ENCODE data around the gene NUDT1. TPM values are rescaled to one million over a fixed set of nuclear protein-coding genes. Genes with fewer than 3 reads are reported as not detected.

Gene NUDT1
- total and polyA plus RNA-seq, 7 experiments from 2014 or later, result 14.0 to 77.7 (median 22.7) TPM

- no peaks in the 10 kb centered on the region for H3K27me3 ChIP-seq (ENCODE audit: control insufficient read depth in 2 of 2, insufficient read depth in 2 of 2, low read length in 2 of 2)
- no peak for DNase-seq
- peaks cover 4 to 27% (median 7%) of the 10 kb centered on the region in 5 donors for H3K36me3 Mint-ChIP-seq
- H3K4me1 ChIP-seq (ENCODE audit: control insufficient read depth in 2 of 2, insufficient read depth in 2 of 2, low read length in 2 of 2), result peaks cover 13 to 27% of the 10 kb centered on the region in 2 donors
- H3K9me3 ChIP-seq (ENCODE audit: control insufficient read depth in 2 of 3, low read length in 3 of 3), result no peaks in the 10 kb centered on the region
- POLR2A ChIA-PET, result interaction anchor here (1.2 kb wide), 1 partner anchor 11 kb away, joined by 3 read pairs; no protein-coding TSS in a partner anchor
- H3K4me3 Mint-ChIP-seq, result peak overlapping the region in 1 of 10 donors; percentile 34
- H3K4me3 ChIP-seq (ENCODE audit: low read length), result no peak overlapping the region
- H3K36me3 ChIP-seq (ENCODE audit: control insufficient read depth in 2 of 3, insufficient read depth in 3 of 3, low read length in 3 of 3), result peaks cover 0 to 63% (median 0%) of the 10 kb centered on the region in 3 experiments
- H3K4me1 Mint-ChIP-seq, result peaks cover 16 to 46% (median 32%) of the 10 kb centered on the region in 7 donors
- peak overlapping the region in 1 of 9 donors; percentile 13 for H3K27ac Mint-ChIP-seq
- intact Hi-C loops (cut with micrococcal nuclease), result no loop called here
- H3K27me3 Mint-ChIP-seq, result no peaks in the 10 kb centered on the region
- ATAC-seq, result no peak
- CTCF ChIA-PET, result interaction anchor here (0.7 kb wide), 1 partner anchor 363 kb away, joined by 3 read pairs; no protein-coding TSS in a partner anchor
- peaks cover 0 to 2% (median 0%) of the 10 kb centered on the region in 11 donors for H3K9me3 Mint-ChIP-seq
- H3K27ac ChIP-seq (ENCODE audit: low read depth, low read length), result no peak overlapping the region
Observed at GRCh38 chr7:2228921-2229320, 13.1 kb upstream of the NUDT1 start.

- DNase-seq, result no peak
Observed at GRCh38 chr7:2229467-2229866, 12.6 kb upstream of the NUDT1 start.

GRCh38 chr7:2230226-2230625 is 11.8 kb upstream of the NUDT1 start:
- Histone ChIP-seq H3K27ac (ENCODE audit: low read depth, low read length) (no peak overlapping the region), H3K27me3 (ENCODE audit: control insufficient read depth in 2 of 2, insufficient read depth in 2 of 2, low read length in 2 of 2) (no peaks in the 10 kb centered on the region), H3K9me3 (ENCODE audit: control insufficient read depth in 2 of 3, low read length in 3 of 3) (no peaks in the 10 kb centered on the region), H3K4me1 (ENCODE audit: control insufficient read depth in 2 of 2, insufficient read depth in 2 of 2, low read length in 2 of 2) (peaks cover 13 to 27% of the 10 kb centered on the region in 2 donors), H3K36me3 (ENCODE audit: control insufficient read depth in 2 of 3, insufficient read depth in 3 of 3, low read length in 3 of 3) (peaks cover 0 to 58% (median 0%) of the 10 kb centered on the region in 3 experiments), H3K4me3 (ENCODE audit: low read length) (no peak overlapping the region)
- H3K27me3 Mint-ChIP-seq, result no peaks in the 10 kb centered on the region
- H3K9me3 Mint-ChIP-seq, result peaks cover 0 to 2% (median 0%) of the 10 kb centered on the region in 11 donors
- DNase-seq, result no peak
- H3K4me1 Mint-ChIP-seq, result peaks cover 16 to 59% (median 35%) of the 10 kb centered on the region in 7 donors
- peak overlapping the region in 8 of 10 donors; percentile 9 to 95 (median 50) for H3K4me3 Mint-ChIP-seq
- intact Hi-C loops (cut with micrococcal nuclease), result loop anchor here in 1 of 2 donors (5.0 to 10.0 kb wide), 5 partner anchors 177 to 1185 kb away; partner anchors contain the start of genes BRAT1, GPR146, IQCE and PSMG3
- ChIA-PET POLR2A (interaction anchor here (1.4 to 2.8 kb wide), 2 partner anchors 11 to 31 kb away, joined by 4 to 12 read pairs; partner anchors contain the start of genes MRM2 and NUDT1), CTCF (no interaction called here)
- no peak overlapping the region for H3K27ac Mint-ChIP-seq
- no peak for ATAC-seq
- peaks cover 0 to 27% (median 6%) of the 10 kb centered on the region in 5 donors for H3K36me3 Mint-ChIP-seq

More at GRCh38 chr7:2229467-2229866, 12.6 kb upstream of the NUDT1 start:
- Histone ChIP-seq H3K27me3 (ENCODE audit: control insufficient read depth in 2 of 2, insufficient read depth in 2 of 2, low read length in 2 of 2) (no peaks in the 10 kb centered on the region), H3K36me3 (ENCODE audit: control insufficient read depth in 2 of 3, insufficient read depth in 3 of 3, low read length in 3 of 3) (peaks cover 0 to 58% (median 0%) of the 10 kb centered on the region in 3 experiments), H3K9me3 (ENCODE audit: control insufficient read depth in 2 of 3, low read length in 3 of 3) (no peaks in the 10 kb centered on the region), H3K4me3 (ENCODE audit: low read length) (no peak overlapping the region), H3K4me1 (ENCODE audit: control insufficient read depth in 2 of 2, insufficient read depth in 2 of 2, low read length in 2 of 2) (peaks cover 13 to 27% of the 10 kb centered on the region in 2 donors), H3K27ac (ENCODE audit: low read depth, low read length) (no peak overlapping the region)
- Mint-ChIP-seq H3K27me3 (no peaks in the 10 kb centered on the region), H3K4me3 (peak overlapping the region in 4 of 10 donors; percentile 21 to 95 (median 56)), H3K27ac (peak overlapping the region in 1 of 9 donors; percentile 51), H3K4me1 (peaks cover 16 to 51% (median 28%) of the 10 kb centered on the region in 7 donors), H3K9me3 (peaks cover 0 to 2% (median 0%) of the 10 kb centered on the region in 11 donors), H3K36me3 (peaks cover 0 to 23% (median 4%) of the 10 kb centered on the region in 5 donors)
- ATAC-seq, result no peak
- ChIA-PET CTCF (no interaction called here), POLR2A (no interaction called here)
- intact Hi-C loops (cut with micrococcal nuclease), result no loop called here

GRCh38 chr7:2230882-2231281 is 11.1 kb upstream of the NUDT1 start:
- H3K27ac ChIP-seq (ENCODE audit: low read depth, low read length), result no peak overlapping the region
- ATAC-seq (no peak), DNase-seq (no peak)
- H3K4me1 ChIP-seq (ENCODE audit: control insufficient read depth in 2 of 2, insufficient read depth in 2 of 2, low read length in 2 of 2), result peaks cover 13 to 27% of the 10 kb centered on the region in 2 donors
- intact Hi-C loops (cut with micrococcal nuclease), result loop anchor here in 1 of 2 donors (5.0 to 10.0 kb wide), 5 partner anchors 176 to 1186 kb away; partner anchors contain the start of genes BRAT1, GPR146, IQCE and PSMG3
- peak overlapping the region in 6 of 10 donors; percentile 6 to 95 (median 66) for H3K4me3 Mint-ChIP-seq
- H3K9me3 ChIP-seq (ENCODE audit: control insufficient read depth in 2 of 3, low read length in 3 of 3), result no peaks in the 10 kb centered on the region
- POLR2A ChIA-PET, result interaction anchor here (1.4 to 2.8 kb wide), 2 partner anchors 11 to 31 kb away, joined by 4 to 12 read pairs; partner anchors contain the start of genes MRM2 and NUDT1
- peaks cover 0 to 24% (median 6%) of the 10 kb centered on the region in 5 donors for H3K36me3 Mint-ChIP-seq
- H3K27ac Mint-ChIP-seq, result no peak overlapping the region
- H3K27me3 Mint-ChIP-seq, result no peaks in the 10 kb centered on the region
- H3K4me3 ChIP-seq (ENCODE audit: low read length), result no peak overlapping the region
- H3K27me3 ChIP-seq (ENCODE audit: control insufficient read depth in 2 of 2, insufficient read depth in 2 of 2, low read length in 2 of 2), result no peaks in the 10 kb centered on the region
- CTCF ChIA-PET, result no interaction called here
- peaks cover 0 to 52% (median 0%) of the 10 kb centered on the region in 3 experiments for H3K36me3 ChIP-seq (ENCODE audit: control insufficient read depth in 2 of 3, insufficient read depth in 3 of 3, low read length in 3 of 3)
- peaks cover 0 to 2% (median 0%) of the 10 kb centered on the region in 11 donors for H3K9me3 Mint-ChIP-seq
- peaks cover 16 to 60% (median 34%) of the 10 kb centered on the region in 7 donors for H3K4me1 Mint-ChIP-seq

GRCh38 chr7:2231992-2232765 is 9.8 kb upstream of the NUDT1 start:
- Histone ChIP-seq H3K4me1 (ENCODE audit: control insufficient read depth in 2 of 2, insufficient read depth in 2 of 2, low read length in 2 of 2) (peaks cover 13 to 27% of the 10 kb centered on the region in 2 donors), H3K27me3 (ENCODE audit: control insufficient read depth in 2 of 2, insufficient read depth in 2 of 2, low read length in 2 of 2) (no peaks in the 10 kb centered on the region), H3K4me3 (ENCODE audit: low read length) (peak overlapping the region; percentile 99), H3K27ac (ENCODE audit: low read depth, low read length) (peak overlapping the region; percentile 80), H3K36me3 (ENCODE audit: control insufficient read depth in 2 of 3, insufficient read depth in 3 of 3, low read length in 3 of 3) (peaks cover 0 to 50% (median 0%) of the 10 kb centered on the region in 3 experiments), H3K9me3 (ENCODE audit: control insufficient read depth in 2 of 3, low read length in 3 of 3) (no peaks in the 10 kb centered on the region)
- intact Hi-C loops (cut with micrococcal nuclease), result loop anchor here (1.0 to 10.0 kb wide), 10 partner anchors 10 to 1187 kb away; partner anchors contain the start of genes MRM2 (in 2 of the 2), NUDT1 (in 2 of the 2), BRAT1 (in 1 of the 2) and CHST12 (in 1 of the 2)
- peaks cover 0 to 26% (median 4%) of the 10 kb centered on the region in 5 donors for H3K36me3 Mint-ChIP-seq
- H3K9me3 Mint-ChIP-seq, result peaks cover 0 to 2% (median 0%) of the 10 kb centered on the region in 11 donors
- H3K27ac Mint-ChIP-seq, result peak overlapping the region in 8 of 9 donors; percentile 59 to 90 (median 76)
- H3K4me3 Mint-ChIP-seq, result peak overlapping the region; percentile 85 to 95 (median 92)
- DNase-seq (peak in 4 of 9 donors; percentile 18 to 40 (median 34)), ATAC-seq (peak; percentile 65)
- peaks cover 16 to 60% (median 31%) of the 10 kb centered on the region in 7 donors for H3K4me1 Mint-ChIP-seq
- no peaks in the 10 kb centered on the region for H3K27me3 Mint-ChIP-seq
- POLR2A ChIA-PET, result interaction anchor here (0.6 to 2.8 kb wide), 6 partner anchors 9 to 1869 kb away, joined by 3 to 12 read pairs (median 3); partner anchors contain the start of genes MRM2 and NUDT1
- CTCF ChIA-PET, result interaction anchor here (0.6 to 0.7 kb wide), 2 partner anchors 115 to 771 kb away, joined by 3 read pairs; no protein-coding TSS in a partner anchor
